Measurements from ENCODE around the gene ZNF384.

The ZNF384 gene

DNA sequence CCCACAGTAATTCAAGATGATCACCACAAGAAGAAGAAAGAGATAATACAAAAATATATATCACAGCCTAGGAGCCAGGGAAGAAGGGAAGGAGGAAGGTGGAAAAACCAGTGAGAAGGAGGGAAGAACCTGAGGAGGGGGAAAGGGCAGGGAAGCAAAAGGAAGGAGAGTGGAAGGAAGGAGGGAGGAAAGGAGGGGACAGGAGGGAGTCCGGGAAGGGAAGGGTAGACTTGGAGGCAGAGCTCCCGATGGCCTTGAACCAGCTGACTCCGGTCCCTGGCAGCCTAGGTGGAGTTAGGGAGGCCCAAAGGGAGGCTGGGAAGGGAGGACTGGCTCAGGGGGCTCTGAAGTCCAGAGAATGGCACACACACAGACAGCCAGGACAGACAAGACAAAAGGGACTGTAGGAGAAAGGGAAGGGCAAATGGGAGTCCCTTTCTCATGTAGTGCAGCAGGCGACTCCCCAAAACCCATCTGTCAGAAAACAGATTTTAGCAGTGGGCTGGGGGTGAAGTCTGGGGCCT, 4.7 kb upstream of the ZNF384 start:
- no peak for FAIRE-seq
- no peak for DNase-seq (ENCODE audit: insufficient read length, low spot score)
- TF ChIP-seq POLR2A (IDR thresholded peaks at IDR 0.05; ENCODE audit: low read depth, low read length): no peak

DNA sequence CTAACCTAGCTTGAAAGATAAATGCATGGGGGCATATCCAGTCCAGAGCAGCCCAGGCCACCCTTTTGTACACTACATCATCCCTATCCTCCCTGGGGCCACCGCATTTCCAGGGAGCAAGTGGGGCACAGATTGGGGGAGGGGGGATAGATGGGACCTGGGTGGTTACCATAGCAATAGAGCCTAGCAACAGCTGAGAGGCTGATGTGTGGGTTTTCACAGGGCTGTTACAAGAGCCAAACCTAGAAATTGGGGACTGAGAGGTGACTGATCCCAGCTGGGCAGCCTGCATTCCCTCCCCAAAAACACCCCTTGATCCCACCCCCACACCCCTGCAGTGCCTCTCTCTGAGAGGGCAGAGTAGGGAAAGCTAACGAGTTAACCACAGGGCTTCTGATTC, 3.7 kb upstream of the ZNF384 start:
- TF ChIP-seq POLR2A (IDR thresholded peaks at IDR 0.05; ENCODE audit: low read depth, low read length): no peak
- FAIRE-seq: no peak
- DNase-seq (ENCODE audit: insufficient read length, low spot score): no peak

DNA sequence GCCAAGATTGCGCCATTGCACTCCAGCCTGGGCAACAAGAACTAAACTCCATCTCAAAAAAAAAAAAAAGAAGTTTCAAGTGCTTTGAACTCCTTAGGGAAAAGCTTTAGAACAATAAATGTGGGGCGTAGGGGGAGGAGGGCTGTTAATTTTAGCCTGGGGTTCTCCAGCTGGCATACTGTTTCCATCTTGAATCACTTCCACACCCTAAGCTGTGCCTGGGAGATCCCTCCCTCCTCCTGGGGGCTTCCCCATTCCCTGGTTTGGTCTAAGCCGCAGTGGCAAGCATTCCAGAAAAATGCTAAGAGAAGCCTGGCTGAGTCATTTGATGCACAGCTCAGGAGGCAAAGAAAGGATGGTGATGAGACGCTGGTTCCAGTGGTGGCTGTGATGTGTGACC, 2.3 kb upstream of the ZNF384 start:
- FAIRE-seq (no peak), DNase-seq (ENCODE audit: insufficient read length, low spot score) (no peak)
- no peak for TF ChIP-seq POLR2A (IDR thresholded peaks at IDR 0.05; ENCODE audit: low read depth, low read length)

DNA sequence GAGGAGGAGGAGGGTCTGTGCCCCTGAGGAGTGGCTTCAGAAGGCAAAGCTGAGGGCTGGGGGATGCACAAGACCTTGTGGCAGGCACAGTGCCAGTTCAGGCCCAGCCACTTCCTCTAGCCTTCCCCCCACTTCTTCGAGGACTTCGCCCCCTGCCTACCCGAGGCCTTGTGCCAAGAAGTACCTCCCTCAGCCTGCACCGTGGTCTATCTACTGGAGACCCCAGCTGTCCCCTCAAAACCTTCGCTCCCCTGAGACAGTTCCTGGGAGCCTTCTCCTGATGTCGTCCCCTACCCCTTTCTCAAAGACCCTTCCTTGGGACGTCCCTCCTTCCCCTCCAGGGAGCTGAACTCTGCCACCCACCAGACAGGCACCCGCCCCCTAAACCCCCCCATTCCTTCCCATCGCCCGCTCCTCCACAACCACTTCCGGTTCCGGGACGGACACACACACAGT, 604 bp downstream of the ZNF384 start:
- no peak for FAIRE-seq
- DNase-seq (ENCODE audit: insufficient read length, low spot score): no peak
- peak; percentile 47 for TF ChIP-seq POLR2A (IDR thresholded peaks at IDR 0.05; ENCODE audit: low read depth, low read length)

DNA sequence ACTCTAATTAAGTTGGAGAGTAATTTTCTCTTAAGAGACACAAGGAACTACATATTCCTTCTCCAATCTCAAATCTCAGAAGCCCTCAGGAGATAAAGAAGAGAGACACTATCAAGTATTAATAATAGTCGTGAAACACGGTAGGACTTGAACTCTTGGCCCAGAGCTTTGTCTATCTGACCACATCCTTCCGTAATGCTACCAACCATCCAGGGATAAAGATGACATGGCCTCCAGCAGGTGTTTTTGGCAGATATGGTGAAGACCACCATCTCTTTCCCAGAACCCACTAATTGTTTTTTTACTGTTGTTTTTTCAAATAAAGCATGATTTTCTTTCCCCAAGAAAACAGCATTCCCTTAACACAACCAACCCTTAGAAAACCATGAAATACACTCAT, 3.4 kb downstream of the ZNF384 start:
- no peak for DNase-seq (ENCODE audit: insufficient read length, low spot score)
- no peak for FAIRE-seq
- no peak for TF ChIP-seq POLR2A (IDR thresholded peaks at IDR 0.05; ENCODE audit: low read depth, low read length)

DNA sequence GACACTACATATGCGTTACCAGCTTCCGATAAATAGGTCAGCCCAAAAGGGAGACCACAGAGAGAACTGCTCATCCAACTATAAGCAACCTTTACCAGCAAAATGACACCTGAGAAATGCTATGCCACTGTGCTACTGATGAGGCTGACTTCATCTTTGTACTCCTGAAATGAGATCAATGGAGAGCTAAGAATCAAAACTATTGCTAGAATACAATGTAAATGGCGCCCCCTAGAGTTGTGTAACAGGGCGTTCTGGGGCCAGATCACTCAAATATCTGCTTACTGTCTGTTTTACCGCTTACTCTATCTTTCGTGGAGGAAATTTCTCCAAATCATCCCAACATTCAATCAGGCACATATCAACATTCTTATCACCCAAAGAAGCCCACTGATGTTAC, 4.6 kb downstream of the ZNF384 start:
- TF ChIP-seq POLR2A (IDR thresholded peaks at IDR 0.05; ENCODE audit: low read depth, low read length): no peak
- DNase-seq (ENCODE audit: insufficient read length, low spot score) (no peak), FAIRE-seq (no peak)

DNA sequence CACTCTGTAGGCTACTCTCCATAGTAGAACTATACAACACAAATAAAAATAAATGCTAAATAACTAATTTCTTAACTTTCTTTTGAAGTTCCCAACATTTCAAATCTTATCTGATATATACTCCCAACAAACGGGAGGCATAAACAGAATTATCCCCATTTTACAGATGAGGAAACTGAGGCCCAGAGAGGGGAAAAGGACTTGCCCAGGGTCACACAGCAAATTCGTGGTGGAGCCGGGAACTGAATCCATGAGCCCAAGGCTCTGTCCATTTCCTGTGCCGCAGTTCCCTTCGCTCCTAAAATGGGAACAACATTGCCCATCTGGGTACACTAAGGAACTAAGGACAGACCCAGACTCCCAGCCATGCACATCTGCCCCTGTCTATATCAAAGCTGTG, 12.2 kb downstream of the ZNF384 start:
- no peak for TF ChIP-seq POLR2A (IDR thresholded peaks at IDR 0.05; ENCODE audit: low read depth, low read length)
- FAIRE-seq (no peak), DNase-seq (ENCODE audit: insufficient read length, low spot score) (no peak)

DNA sequence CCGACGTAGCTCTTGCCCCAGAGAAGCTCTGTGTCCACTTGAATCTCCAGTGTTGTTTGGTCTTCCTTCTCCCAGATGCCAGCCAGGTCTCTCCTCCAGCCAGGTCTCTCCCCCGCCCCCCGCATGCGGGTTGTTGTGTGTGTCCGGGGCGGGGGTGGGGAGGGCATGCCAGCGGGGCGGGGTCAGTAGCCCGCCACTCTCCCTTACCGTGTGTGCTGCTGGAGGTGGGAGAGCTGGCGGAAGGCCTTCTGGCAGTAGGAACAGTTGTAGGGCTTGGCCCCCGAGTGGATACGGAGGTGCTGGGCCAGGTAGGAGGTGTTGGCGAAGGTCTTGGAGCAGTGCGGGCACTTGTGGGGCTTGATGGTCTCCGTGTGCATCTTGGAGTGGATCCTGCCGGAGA, 17.0 kb downstream of the ZNF384 start:
- FAIRE-seq: no peak
- DNase-seq (ENCODE audit: insufficient read length, low spot score): no peak
- no peak for TF ChIP-seq POLR2A (IDR thresholded peaks at IDR 0.05; ENCODE audit: low read depth, low read length)

DNA sequence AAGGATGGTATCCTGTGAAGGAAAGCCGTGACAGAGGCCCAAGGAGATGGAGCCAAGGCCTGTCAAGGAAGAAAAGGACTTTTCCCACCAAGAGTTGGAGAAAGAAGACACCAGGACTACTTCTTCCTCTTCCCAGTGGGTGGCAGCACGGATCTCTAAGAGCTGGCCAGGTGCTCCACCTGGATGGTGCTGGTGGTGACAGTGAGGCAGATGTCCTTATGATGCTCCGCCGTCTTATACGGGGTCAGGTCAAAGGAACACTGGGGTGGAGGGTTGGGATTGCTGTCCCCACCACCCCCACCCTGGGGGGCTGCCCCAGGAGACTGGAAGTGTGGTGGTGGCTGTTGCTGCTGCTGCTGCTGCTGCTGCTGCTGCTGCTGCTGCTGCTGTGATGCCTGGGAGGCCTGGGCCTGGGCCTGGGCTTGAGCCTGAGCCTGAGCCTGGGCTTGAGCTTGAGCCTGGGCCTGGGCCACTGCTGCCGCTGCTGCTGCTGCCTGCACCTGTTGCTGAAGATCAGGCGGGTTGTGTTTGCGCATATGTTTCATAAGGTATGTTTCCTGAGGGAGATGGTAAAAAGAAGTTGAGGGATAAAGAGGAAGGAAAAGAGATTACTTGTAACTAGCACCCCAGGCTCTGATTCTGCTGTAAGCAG, 21.5 kb downstream of the ZNF384 start:
- FAIRE-seq: no peak
- DNase-seq (ENCODE audit: insufficient read length, low spot score): no peak

DNA sequence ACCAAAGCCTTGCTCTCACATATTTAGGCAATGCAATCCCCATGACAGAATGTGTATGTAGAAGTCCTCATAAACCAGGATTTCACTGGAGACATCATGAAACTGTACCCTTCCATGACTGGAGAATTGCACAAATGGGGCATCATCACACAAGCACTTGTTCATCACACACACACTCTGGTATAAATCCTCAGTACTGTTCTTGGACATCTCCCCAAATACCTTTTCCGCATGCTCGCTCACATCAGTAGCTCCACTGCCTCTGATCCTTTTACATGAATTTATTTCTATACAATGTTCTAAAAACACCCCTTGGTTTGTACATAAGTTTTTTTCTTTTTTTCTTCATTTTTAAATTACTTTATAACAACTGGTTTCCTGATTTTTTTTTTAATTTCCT, 23.0 kb downstream of the ZNF384 start:
- no peak for TF ChIP-seq POLR2A (IDR thresholded peaks at IDR 0.05; ENCODE audit: low read depth, low read length)
- no peak for DNase-seq (ENCODE audit: insufficient read length, low spot score)
- FAIRE-seq: no peak

More for the DNA sequence above, 21.5 kb downstream of the ZNF384 start:
- TF ChIP-seq POLR2A (IDR thresholded peaks at IDR 0.05; ENCODE audit: low read depth, low read length): no peak

DNA sequence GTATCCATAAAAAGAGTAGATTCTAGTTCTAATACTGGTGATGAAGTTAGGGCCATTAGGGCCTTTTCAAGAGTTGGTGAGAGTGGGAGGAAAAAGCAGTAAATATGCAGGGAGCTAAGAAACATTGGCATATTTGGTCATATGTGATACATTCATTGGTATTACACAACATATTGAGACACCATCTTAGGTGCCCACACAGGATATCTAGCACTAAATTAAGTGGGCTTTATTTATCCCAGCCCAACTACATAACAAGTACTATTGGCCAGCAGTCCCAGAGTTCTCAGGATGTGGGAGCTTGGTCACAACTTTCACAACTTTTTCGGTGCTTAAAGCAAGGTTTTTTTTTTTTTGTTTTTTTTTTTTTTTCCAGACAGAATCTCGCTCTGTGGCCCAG, 24.3 kb downstream of the ZNF384 start:
- no peak for FAIRE-seq
- TF ChIP-seq POLR2A (IDR thresholded peaks at IDR 0.05; ENCODE audit: low read depth, low read length): no peak
- DNase-seq (ENCODE audit: insufficient read length, low spot score): no peak

DNA sequence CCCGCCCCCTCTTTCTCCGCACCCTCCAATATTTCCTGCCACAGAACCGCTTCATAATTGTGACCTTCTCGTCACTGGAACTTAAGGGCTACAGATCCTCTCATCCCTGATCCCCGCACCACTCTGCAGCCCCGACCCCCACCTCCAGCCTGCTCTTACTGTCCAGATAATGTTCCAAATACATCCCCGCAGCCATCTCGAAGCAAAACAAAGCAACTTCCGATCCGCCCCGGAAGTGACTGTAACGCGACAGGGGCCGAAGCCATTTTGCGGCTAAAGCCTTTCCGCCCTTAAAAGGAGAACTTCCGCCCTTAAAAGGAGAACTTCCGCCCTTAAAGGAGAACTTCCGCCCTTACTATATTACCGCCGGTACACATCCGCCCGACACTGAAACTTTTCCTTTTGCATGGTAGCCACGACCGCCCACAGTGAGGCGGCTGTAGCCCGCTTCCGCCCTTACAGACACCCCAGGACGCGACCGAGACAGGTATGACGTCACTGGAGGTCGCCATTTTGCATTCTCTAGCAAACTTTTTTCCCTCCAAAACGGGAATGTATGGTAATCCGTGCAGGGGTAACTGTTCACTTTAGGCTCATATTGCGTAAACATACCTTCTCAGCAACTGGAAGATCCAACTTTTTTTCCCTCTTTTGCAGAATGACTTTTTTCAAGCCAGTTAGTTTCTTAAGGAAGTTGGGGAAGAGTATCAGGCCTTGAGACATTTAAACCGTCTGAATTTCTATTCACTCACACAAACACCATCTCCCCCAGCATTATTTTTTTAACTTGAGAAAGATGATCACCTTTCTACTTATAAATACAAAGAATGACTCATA, 26.1 kb downstream of the ZNF384 start, which contains the start of gene ING4:
Gene ING4 (minus strand): TSS at position 214 of the 837 bp plus-strand sequence. CDS start 18 bp downstream, at position 196.
- peak; percentile 94 for DNase-seq (ENCODE audit: insufficient read length, low spot score)
- no peak for TF ChIP-seq POLR2A (IDR thresholded peaks at IDR 0.05; ENCODE audit: low read depth, low read length)
- peak; percentile 96 for FAIRE-seq

DNA sequence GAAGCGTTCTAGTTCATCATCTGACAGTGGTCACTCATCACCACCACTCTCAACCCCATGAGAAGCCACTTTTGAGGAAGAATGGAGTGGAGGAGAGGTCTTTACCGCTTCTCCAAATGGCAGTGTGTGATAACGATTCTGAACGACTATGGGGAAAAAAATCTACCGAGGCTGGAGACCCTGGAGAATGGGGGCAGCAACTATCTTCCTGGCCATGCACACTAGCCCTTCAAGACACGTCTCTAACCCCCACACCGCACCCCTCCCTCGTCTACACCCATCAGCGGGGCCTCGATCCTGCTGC, 26.6 kb downstream of the ZNF384 start:
- TF ChIP-seq POLR2A (IDR thresholded peaks at IDR 0.05; ENCODE audit: low read depth, low read length): no peak
- no peak for FAIRE-seq

DNA sequence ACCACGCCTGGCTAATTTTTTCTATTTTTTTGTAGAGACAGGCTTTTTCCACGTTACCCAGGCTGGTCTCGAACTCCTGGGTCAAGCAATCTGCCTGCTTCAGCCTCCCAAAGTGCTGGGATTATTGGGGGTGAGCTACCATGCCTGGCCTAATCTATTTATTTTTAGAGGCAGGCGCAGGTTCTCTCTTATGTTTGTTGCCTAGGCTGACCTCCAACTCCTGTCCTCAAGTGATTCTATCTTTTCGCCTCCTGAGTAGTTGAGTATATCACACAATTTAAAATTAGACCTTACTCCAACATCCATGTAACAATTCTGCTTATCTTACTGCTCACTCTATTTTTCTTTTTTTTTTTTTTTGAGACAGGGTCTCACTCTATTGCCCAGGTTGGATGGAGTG, 35.2 kb downstream of the ZNF384 start:
- FAIRE-seq: no peak

More for the DNA sequence above, 26.6 kb downstream of the ZNF384 start:
- peak; percentile 43 for DNase-seq (ENCODE audit: insufficient read length, low spot score)

DNA sequence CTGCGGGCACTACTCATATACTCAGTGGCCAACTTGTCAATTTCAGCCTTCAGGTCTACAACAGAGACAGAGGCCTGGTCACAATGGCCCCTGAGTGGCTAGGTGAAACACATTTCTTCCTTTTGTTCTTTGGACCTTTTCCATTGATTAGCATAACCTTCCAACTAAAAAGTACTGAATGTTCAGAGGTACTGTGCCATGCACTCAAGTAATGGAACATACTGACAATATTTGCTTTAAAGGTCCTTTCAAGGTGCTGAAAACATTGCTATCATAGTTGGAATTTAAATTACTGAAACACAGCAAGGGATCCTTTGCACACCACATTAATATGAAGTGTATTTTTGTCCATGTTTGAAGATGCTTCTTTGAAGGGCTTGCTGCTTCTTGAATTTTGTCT, 35.8 kb downstream of the ZNF384 start:
- FAIRE-seq (no peak), DNase-seq (ENCODE audit: insufficient read length, low spot score) (no peak)
- TF ChIP-seq POLR2A (IDR thresholded peaks at IDR 0.05; ENCODE audit: low read depth, low read length): no peak

More for the DNA sequence above, 35.2 kb downstream of the ZNF384 start:
- TF ChIP-seq POLR2A (IDR thresholded peaks at IDR 0.05; ENCODE audit: low read depth, low read length): no peak
- no peak for DNase-seq (ENCODE audit: insufficient read length, low spot score)
